K562 (cell line): ENCODE data around the gene TMCC1. TPM values are rescaled to one million over a fixed set of nuclear protein-coding genes. Genes with fewer than 3 reads are reported as not detected.

Experiments
- ATAC-seq: fragments of 200-7000 bp; cut with Tn5 transposase; 3 replicates; pipeline ENCODE4 v1.9.1; 2020; ENCODE audit warnings: moderate library complexity
- BruUV-seq: library from RNA; stranded (reverse); fragments of 400-500 nt; replicated peaks from 2 replicates; lab custom pipeline; 2021; lab: Mats Ljungman, UMichigan
- CTCF ChIA-PET: fragments of 300-600 bp; formaldehyde crosslinking; extraction: SDS; loops from one replicate; lab custom pipeline; 2021; ENCODE audit warnings: low intra/inter-chr PET ratio; lab: Yijun Ruan, JAX
- POLR2A ChIA-PET: fragments of 300-600, 350-650 bp; sonication (Branson Sonifier 250); formaldehyde crosslinking; extraction: SDS; loops from one replicate; lab custom pipeline; 2021; ENCODE audit warnings: antibody characterized with exemption, inconsistent platforms; lab: Yijun Ruan, JAX
- DNase-seq, 4 experiments: peaks; one replicate each; pipeline versions ENCODE4 v3.0.0 to v3.0.0-alpha.2; 2011 to 2018; ENCODE audit warnings: low spot score in 3 of 4, mixed read lengths in 3 of 4; ENCODE audit errors: extremely low read depth in 1 of 4
- FAIRE-seq: peaks from 2 replicates; lab custom pipeline; 2011; peaks lifted over from hg19 to GRCh38; lab: Jason Lieb, UNC
- H2AFZ ChIP-seq: 2 replicates; pipeline ENCODE4 v1.6.0; 2011; ENCODE audit warnings: low read depth, low read length, control low read depth, inconsistent platforms
- H3K27ac ChIP-seq: fragments of 200-600 bp; 3 replicates; pipeline ENCODE4 v1.8.0; 2011; ENCODE audit warnings: low read depth, mild to moderate bottlenecking, control low read depth, inconsistent platforms, low read length, moderate library complexity, mixed read lengths; ENCODE audit errors: extremely low read depth
- H3K27me3 ChIP-seq, 2 experiments: fragments of 300-600 bp in 1 of 2; 2 replicates in 1 of 2; 3 replicates in 1 of 2; pipeline versions ENCODE4 v1.6.0 to v1.8.0; 2011; ENCODE audit warnings: inconsistent platforms in 2 of 2, low read length in 2 of 2, mild to moderate bottlenecking in 1 of 2, mixed read lengths in 1 of 2, moderate library complexity in 1 of 2; ENCODE audit not compliant: control insufficient read depth in 2 of 2, insufficient read depth in 2 of 2
- H3K36me3 ChIP-seq: fragments of 300-600 bp; 3 replicates; pipeline ENCODE4 v1.8.0; 2011; ENCODE audit warnings: mild to moderate bottlenecking, low read length, inconsistent platforms; ENCODE audit not compliant: control insufficient read depth, insufficient read depth
- H3K4me1 ChIP-seq, 2 experiments: fragments of 200-600 bp in 1 of 2; replicated peaks in 1 of 2; 2 replicates in 1 of 2; 3 replicates in 1 of 2; pipeline versions ENCODE4 v1.5.1 to v1.8.0; 2011; ENCODE audit warnings: inconsistent platforms in 2 of 2, low read length in 2 of 2, mild to moderate bottlenecking in 1 of 2, mixed read lengths in 1 of 2, moderate library complexity in 1 of 2; ENCODE audit not compliant: control insufficient read depth in 2 of 2, insufficient read depth in 2 of 2
- H3K4me2 ChIP-seq: 2 replicates; pipeline ENCODE4 v1.6.1; 2011; ENCODE audit warnings: low read length, control low read depth, inconsistent platforms, mixed read lengths; ENCODE audit not compliant: insufficient read depth
- H3K4me3 ChIP-seq: fragments of 200-600 bp; sonication (generic), shearing (Covaris generic); 2 replicates; pipeline ENCODE4 v1.5.1; 2016; ENCODE audit warnings: control low read depth, inconsistent platforms
- H3K79me2 ChIP-seq: fragments of 200-600 bp; 3 replicates; pipeline ENCODE4 v1.8.0; 2011; ENCODE audit warnings: low read length, inconsistent platforms; ENCODE audit not compliant: control insufficient read depth, insufficient read depth
- H3K9ac ChIP-seq, 2 experiments: 2 replicates each; pipeline versions ENCODE4 v1.6.0 to v1.6.1; 2011; ENCODE audit warnings: low read depth in 2 of 2, low read length in 2 of 2, control low read depth in 1 of 2, inconsistent platforms in 1 of 2, mild to moderate bottlenecking in 1 of 2, mixed read lengths in 1 of 2; ENCODE audit not compliant: insufficient read depth in 1 of 2
- H3K9me1 ChIP-seq: one replicate; pipeline ENCODE4 v1.6.0; 2011; ENCODE audit warnings: inconsistent platforms, mild to moderate bottlenecking, low read length, moderate library complexity; ENCODE audit not compliant: control insufficient read depth, insufficient read depth
- H3K9me3 ChIP-seq: replicated peaks from 2 replicates; pipeline ENCODE4 v1.5.1; 2011; ENCODE audit warnings: low read depth, low read length, inconsistent platforms; ENCODE audit not compliant: control insufficient read depth, insufficient read depth
- H4K20me1 ChIP-seq: replicated peaks from 2 replicates; pipeline ENCODE4 v1.6.1; 2011; ENCODE audit warnings: low read length, inconsistent platforms, mixed read lengths; ENCODE audit not compliant: control insufficient read depth, insufficient read depth
- GATAD2A ChIP-seq: fragments of 450-650 bp; IDR thresholded peaks from 2 replicates; pipeline ENCODE4 v1.6.1; 2017
- IRF1 ChIP-seq: sonication (generic); formaldehyde crosslinking; IDR thresholded peaks from 2 replicates; pipeline ENCODE4 v1.8.0; 2022; ENCODE audit warnings: missing genetic modification reagents, mild to moderate bottlenecking, borderline replicate concordance
- SIN3B ChIP-seq: fragments of 450-650 bp; IDR thresholded peaks from 2 replicates; pipeline ENCODE4 v1.6.1; 2017; ENCODE audit warnings: low read depth, mild to moderate bottlenecking, moderate library complexity
- SNIP1 ChIP-seq: fragments of 450-650 bp; IDR thresholded peaks from 2 replicates; pipeline ENCODE4 v1.7.1; 2017; ENCODE audit warnings: low read depth, mild to moderate bottlenecking
- TAL1 ChIP-seq: fragments of 450-650 bp; IDR thresholded peaks from 2 replicates; pipeline ENCODE4 v1.6.1; 2016; ENCODE audit warnings: mild to moderate bottlenecking
- THRAP3 ChIP-seq: fragments of 450-650 bp; IDR thresholded peaks from 2 replicates; pipeline ENCODE4 v1.6.1; 2016; ENCODE audit warnings: mild to moderate bottlenecking, inconsistent platforms, borderline replicate concordance
- ZNF165 ChIP-seq: fragments of 250-450 bp; sonication (Bioruptor Pico); IDR thresholded peaks from 2 replicates; pipeline ENCODE4 v1.4.0; 2020; ENCODE audit warnings: borderline replicate concordance
- WGBS: fragments of 100-300 bp; shearing (Covaris generic); methylation state at CpG from one replicate; pipeline ENCODE4 v1.1.6; 2016; ENCODE audit warnings: low coverage, mixed read lengths; ENCODE audit not compliant: insufficient coverage; ENCODE audit errors: missing lambda C conversion rate; 5-methylcytosine and 5-hydroxymethylcytosine counted together
- in situ Hi-C: fragments of 300-500 bp; cut with MboI; formaldehyde crosslinking; loops from 4 replicates; pipeline ENCODE4 v1.15.0; 2018; ENCODE audit warnings: inconsistent platforms, mixed read lengths
- intact Hi-C: fragments of 100-400 bp; cut with micrococcal nuclease; formaldehyde crosslinking; loops from 2 replicates; pipeline ENCODE4 v1.14.2; 2022
- polyA plus RNA-seq, 8 experiments: library from polyadenylated mRNA; depleted of rRNA in 4 of 8; stranded (reverse) in 5 of 8; unstranded in 3 of 8; fragments of >200 nt; fragmentation: Nextera tagmentation in 2 of 8; fragmentation: Illumina TruSeq in 1 of 8; extraction: Ambion mirVana in 2 of 8; extraction: Trizol in 1 of 8; gene quantifications; 2 replicates each; pipeline versions ENCODE4 v1.2.1 to v1.2.3, GENCODE V29; 2011 to 2014; ENCODE audit warnings: inconsistent platforms in 1 of 8, missing spikeins in 1 of 8
- total RNA-seq, 7 experiments: library from RNA; depleted of rRNA in 6 of 7; stranded (reverse); fragments of >200 nt in 6 of 7; fragmentation: Illumina TruSeq in 2 of 7; extraction: Trizol in 2 of 7; gene quantifications; 2 replicates each; pipeline versions ENCODE4 v1.2.1 to v1.2.3, GENCODE V29; 2011 to 2021; ENCODE audit warnings: low replicate concordance in 1 of 7
- TF ChIP-seq, protein P1 (sequence below): fragments of 250-450 bp; sonication (Bioruptor Pico); IDR thresholded peaks from 2 replicates; pipeline ENCODE4 v1.4.0; 2020; ENCODE audit warnings: mild to moderate bottlenecking, moderate library complexity, borderline replicate concordance

TMCC1 gene
- total and polyA plus RNA-seq, 9 of the 15 experiments (the other 6 are each of a cell fraction or from before 2014, with no cell fraction given) = 0.89 to 8.7 (median 4.0) TPM

DNA sequence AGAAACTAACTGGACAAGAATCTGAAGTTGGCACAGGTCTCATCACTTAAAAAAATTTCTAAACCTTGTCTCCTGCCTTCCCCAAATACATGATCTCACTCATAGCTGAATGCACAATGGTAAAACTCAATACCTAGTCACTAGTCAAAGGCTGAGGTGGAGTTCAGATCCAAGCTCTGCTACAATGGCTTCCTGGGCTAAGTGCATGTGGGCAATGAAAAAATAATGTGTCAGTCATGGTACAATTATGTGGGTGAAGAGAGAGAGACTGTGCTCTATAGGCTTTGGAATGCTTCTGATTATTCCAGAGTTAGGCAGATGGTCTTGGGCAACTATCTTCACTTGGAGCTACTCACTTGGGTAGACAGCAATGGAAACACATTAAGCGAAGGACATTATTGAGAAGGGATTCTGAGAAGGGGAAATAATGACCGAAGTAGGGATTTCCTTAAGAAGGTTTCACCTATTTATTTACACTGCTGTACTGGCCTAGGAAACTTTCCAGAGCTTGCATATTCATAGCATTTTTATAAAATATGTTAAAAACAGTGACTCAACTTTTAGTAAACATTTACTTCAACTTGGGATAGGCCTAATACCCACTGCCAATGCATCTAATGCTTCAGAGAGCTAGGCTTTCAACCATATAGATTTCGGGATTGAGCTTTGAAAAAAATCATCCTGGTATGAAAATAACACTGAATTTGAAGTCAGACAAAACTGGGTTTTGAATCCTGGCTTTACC lies 228.3 kb downstream of the TMCC1 start:
- no peak overlapping the region for H3K4me3 ChIP-seq
- no peak for TF ChIP-seq ZNF165
- TF ChIP-seq, all 486 proteins: peak for 0
- CTCF ChIA-PET = no interaction called here
- Histone ChIP-seq H3K9me3 (no peaks in the 10 kb centered on the region), H2AFZ (no peak overlapping the region), H3K9ac (no peak overlapping the region), H3K9me1 (no peaks in the 10 kb centered on the region), H3K36me3 (no peaks in the 10 kb centered on the region), H3K27me3 (no peaks in the 10 kb centered on the region), H3K79me2 (no peaks in the 10 kb centered on the region), H3K27ac (no peak overlapping the region), H4K20me1 (no peaks in the 10 kb centered on the region), H3K4me2 (no peak overlapping the region), H3K4me1 (no peaks in the 10 kb centered on the region; a peak in 1 of 5 replicates)
- ATAC-seq = no peak
- 69% methylated on average over 3 of the region's 3 CpGs for WGBS
- intact Hi-C loops = no loop called here
- POLR2A ChIA-PET = interaction anchor here (0.7 to 1.2 kb wide), 2 partner anchors 8 to 695 kb away, joined by 3 read pairs; no protein-coding TSS in a partner anchor
- no TSS peak for BruUV-seq
- no peak for FAIRE-seq
- in situ Hi-C loops = no loop called here
- DNase-seq = no peak

DNA sequence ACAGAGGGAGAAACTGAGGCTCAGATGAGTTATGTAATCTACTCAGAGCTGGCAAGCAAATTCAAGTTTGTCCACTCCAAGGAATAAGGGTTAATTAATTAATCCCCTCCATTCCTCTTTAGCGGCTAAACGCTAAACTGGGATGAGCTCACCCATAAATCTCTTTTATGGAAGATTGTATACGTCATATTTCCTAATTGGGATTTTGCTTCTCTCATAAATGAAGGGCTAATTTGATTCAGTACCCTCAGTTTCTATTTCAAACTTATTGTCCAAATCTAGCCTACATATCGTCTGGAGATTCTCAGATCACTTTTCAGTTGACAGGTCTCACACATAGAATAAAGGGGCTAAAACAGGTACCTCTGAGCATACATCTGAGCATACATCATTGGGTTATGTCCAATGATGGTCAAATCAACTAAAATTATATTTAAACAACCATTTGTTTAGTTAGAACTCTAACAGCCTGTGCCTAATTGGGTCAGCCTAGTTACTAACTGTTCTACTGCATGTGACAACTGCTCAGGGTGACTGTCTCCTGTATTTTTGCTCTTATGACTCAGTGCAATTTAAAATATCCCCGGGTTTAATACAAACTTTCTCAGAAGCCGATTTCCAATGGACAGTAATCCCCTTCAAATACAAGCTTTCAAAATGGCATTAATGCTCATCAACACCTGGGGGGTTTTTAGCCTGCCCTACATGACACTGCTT lies 229.4 kb downstream of the TMCC1 start:
- H3K4me1 ChIP-seq = no peaks in the 10 kb centered on the region; a peak in 1 of 5 replicates
- WGBS = 55% methylated on average over 6 of the region's 6 CpGs
- no peaks in the 10 kb centered on the region for H3K9me3 ChIP-seq
- H3K27me3 ChIP-seq = no peaks in the 10 kb centered on the region
- CTCF ChIA-PET = no interaction called here
- H4K20me1 ChIP-seq = no peaks in the 10 kb centered on the region
- H3K36me3 ChIP-seq = no peaks in the 10 kb centered on the region
- H3K9ac ChIP-seq = no peak overlapping the region
- intact Hi-C loops (no loop called here), in situ Hi-C loops (no loop called here)
- DNase-seq = no peak
- BruUV-seq = no TSS peak
- POLR2A ChIA-PET = interaction anchor here (0.7 to 1.2 kb wide), 2 partner anchors 9 to 694 kb away, joined by 3 read pairs; no protein-coding TSS in a partner anchor
- no peaks in the 10 kb centered on the region for H3K9me1 ChIP-seq
- ATAC-seq = no peak
- H3K4me2 ChIP-seq = no peak overlapping the region
- FAIRE-seq = no peak
- H3K4me3 ChIP-seq = no peak overlapping the region
- no peaks in the 10 kb centered on the region for H3K79me2 ChIP-seq
- no peak overlapping the region for H3K27ac ChIP-seq
- no peak overlapping the region for H2AFZ ChIP-seq
- TF ChIP-seq SNIP1 (no peak), IRF1 (no peak), GATAD2A (no peak), TAL1 (no peak), SIN3B (no peak), THRAP3 (no peak)
- TF ChIP-seq, protein P1, sequence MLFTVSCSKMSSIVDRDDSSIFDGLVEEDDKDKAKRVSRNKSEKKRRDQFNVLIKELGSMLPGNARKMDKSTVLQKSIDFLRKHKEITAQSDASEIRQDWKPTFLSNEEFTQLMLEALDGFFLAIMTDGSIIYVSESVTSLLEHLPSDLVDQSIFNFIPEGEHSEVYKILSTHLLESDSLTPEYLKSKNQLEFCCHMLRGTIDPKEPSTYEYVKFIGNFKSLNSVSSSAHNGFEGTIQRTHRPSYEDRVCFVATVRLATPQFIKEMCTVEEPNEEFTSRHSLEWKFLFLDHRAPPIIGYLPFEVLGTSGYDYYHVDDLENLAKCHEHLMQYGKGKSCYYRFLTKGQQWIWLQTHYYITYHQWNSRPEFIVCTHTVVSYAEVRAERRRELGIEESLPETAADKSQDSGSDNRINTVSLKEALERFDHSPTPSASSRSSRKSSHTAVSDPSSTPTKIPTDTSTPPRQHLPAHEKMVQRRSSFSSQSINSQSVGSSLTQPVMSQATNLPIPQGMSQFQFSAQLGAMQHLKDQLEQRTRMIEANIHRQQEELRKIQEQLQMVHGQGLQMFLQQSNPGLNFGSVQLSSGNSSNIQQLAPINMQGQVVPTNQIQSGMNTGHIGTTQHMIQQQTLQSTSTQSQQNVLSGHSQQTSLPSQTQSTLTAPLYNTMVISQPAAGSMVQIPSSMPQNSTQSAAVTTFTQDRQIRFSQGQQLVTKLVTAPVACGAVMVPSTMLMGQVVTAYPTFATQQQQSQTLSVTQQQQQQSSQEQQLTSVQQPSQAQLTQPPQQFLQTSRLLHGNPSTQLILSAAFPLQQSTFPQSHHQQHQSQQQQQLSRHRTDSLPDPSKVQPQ (CRISPR knock-in tag) = no peak
